ENCODE results near the gene TGFBI. TPM values are rescaled to one million over a fixed set of nuclear protein-coding genes. Genes with fewer than 3 reads are reported as not detected.

Gene TGFBI
- total and polyA plus RNA-seq, 9 of the 15 experiments (the other 6 are each of a cell fraction or from before 2014, with no cell fraction given), result 0.05 to 0.62 (median 0.08) TPM; not detected in 6

GRCh38 chr5:136054142-136055019 is 25.6 kb downstream of the TGFBI start:
- ATAC-seq (no peak), DNase-seq (ENCODE audit: extremely low read depth in 1 of 4, low spot score in 3 of 4) (no peak), FAIRE-seq (no peak)
- in situ Hi-C loops (cut with MboI), result no loop called here
- intact Hi-C loops (cut with micrococcal nuclease), result no loop called here
- Histone ChIP-seq H3K4me3 (no peak overlapping the region), H2AFZ (ENCODE audit: low read depth, low read length) (no peak overlapping the region), H3K4me2 (ENCODE audit: insufficient read depth, low read length) (no peak overlapping the region), H4K20me1 (replicated peaks; ENCODE audit: control insufficient read depth, insufficient read depth, low read length) (no peaks in the 10 kb centered on the region), H3K27ac (ENCODE audit: extremely low read depth, low read depth, low read length) (no peak overlapping the region), H3K36me3 (ENCODE audit: control insufficient read depth, insufficient read depth, low read length) (no peaks in the 10 kb centered on the region), H3K4me1 (replicated peaks in 1 of 2; ENCODE audit: control insufficient read depth in 2 of 2, insufficient read depth in 2 of 2, low read length in 2 of 2) (peaks cover 0 to 2% of the 10 kb centered on the region in 2 experiments; a peak in 2 of 5 replicates), H3K9me3 (replicated peaks; ENCODE audit: control insufficient read depth, insufficient read depth, low read depth, low read length) (no peaks in the 10 kb centered on the region), H3K9me1 (ENCODE audit: control insufficient read depth, insufficient read depth, low read length) (no peaks in the 10 kb centered on the region), H3K9ac (ENCODE audit: insufficient read depth in 1 of 2, low read depth in 2 of 2, low read length in 2 of 2) (no peak overlapping the region), H3K79me2 (ENCODE audit: control insufficient read depth, insufficient read depth, low read length) (no peaks in the 10 kb centered on the region), H3K27me3 (ENCODE audit: control insufficient read depth in 2 of 2, insufficient read depth in 2 of 2, low read length in 2 of 2) (peaks cover 14 to 67% of the 10 kb centered on the region in 2 experiments; a peak in 4 of 5 replicates)
- TF ChIP-seq COPS2 (conservative IDR thresholded peaks at IDR 0.05) (no peak), THRB (CRISPR knock-in tag; conservative IDR thresholded peaks at IDR 0.05) (no peak), GTF3C2 (IDR thresholded peaks at IDR 0.05; ENCODE audit: borderline replicate concordance, extremely low read depth, insufficient read length) (no peak), EP400 (IDR thresholded peaks at IDR 0.05) (no peak), NRF1 (conservative IDR thresholded peaks at IDR 0.05 in 1 of 2, IDR thresholded peaks at IDR 0.05 in 1 of 2) (no peak), JUNB (CRISPR knock-in tag; conservative IDR thresholded peaks at IDR 0.05) (no peak), ILK (tag; IDR thresholded peaks at IDR 0.05; ENCODE audit: borderline replicate concordance, low read depth) (no peak), E4F1 (CRISPR knock-in tag; IDR thresholded peaks at IDR 0.05; ENCODE audit: borderline replicate concordance) (no peak), RBM22 (IDR thresholded peaks at IDR 0.05; ENCODE audit: low read depth, low read length, poor library complexity, severe bottlenecking) (no peak)
- ChIA-PET CTCF (ENCODE audit: low intra/inter-chr PET ratio) (no interaction called here), POLR2A (interaction anchor here (1.1 kb wide), 1 partner anchor 13 kb away, joined by 4 read pairs; no protein-coding TSS in a partner anchor)
- BruUV-seq (replicated peaks), result no TSS peak
- 1% methylated on average over 6 of the region's 7 CpGs for WGBS (ENCODE audit: insufficient coverage, low coverage, missing lambda C conversion rate)
